SK-MEL-5 (cell line): ENCODE data around the gene ITGB8. TPM values are rescaled to one million over a fixed set of nuclear protein-coding genes. Genes with fewer than 3 reads are reported as not detected.

ENCODE experiments used
- DNase-seq: peaks from one replicate; pipeline ENCODE4 v3.0.0-alpha.2; 2016; ENCODE audit warnings: low read depth, low spot score
- in situ Hi-C: cut with HindIII; loops from 2 replicates; pipeline ENCODE4 v1.10.0; 2016; ENCODE audit warnings: low sequenced_read_pairs, high pct_unique_total_duplicates, low pct_unique_long_range_greater_than_20kb
- total RNA-seq: library from RNA; depleted of rRNA; stranded (reverse); fragments of >200 nt; shearing (Covaris generic); gene quantifications from 2 replicates; pipeline ENCODE4 v1.2.3, GENCODE V29; 2014

Gene ITGB8
- total RNA-seq, 1 experiment from 2014 or later = 57.2 TPM

DNA sequence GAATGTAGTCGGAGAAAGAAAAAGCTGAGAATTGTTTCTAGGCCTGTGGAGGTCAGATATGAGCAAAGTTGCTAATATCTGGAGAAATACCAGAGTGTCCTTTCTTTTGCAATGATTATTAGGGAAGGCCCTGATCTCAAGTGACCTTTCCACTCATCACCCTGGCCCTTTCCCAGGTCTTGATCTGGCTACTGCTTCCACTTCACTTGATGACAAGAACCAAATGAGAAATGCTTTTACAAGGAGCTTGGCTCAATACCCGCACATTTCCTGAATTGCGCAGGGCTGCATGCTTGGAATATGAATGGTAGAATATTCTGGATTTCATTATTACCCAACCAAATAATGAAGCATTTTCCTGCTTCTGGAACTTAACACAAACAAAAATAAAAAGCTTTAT is 104.6 kb downstream of the ITGB8 start:
- in situ Hi-C loops = no loop called here
- no peak for DNase-seq

GRCh38 chr7:20438248-20438647 is 107.5 kb downstream of the ITGB8 start:
- in situ Hi-C loops = no loop called here
- DNase-seq = peak; percentile 87

DNA sequence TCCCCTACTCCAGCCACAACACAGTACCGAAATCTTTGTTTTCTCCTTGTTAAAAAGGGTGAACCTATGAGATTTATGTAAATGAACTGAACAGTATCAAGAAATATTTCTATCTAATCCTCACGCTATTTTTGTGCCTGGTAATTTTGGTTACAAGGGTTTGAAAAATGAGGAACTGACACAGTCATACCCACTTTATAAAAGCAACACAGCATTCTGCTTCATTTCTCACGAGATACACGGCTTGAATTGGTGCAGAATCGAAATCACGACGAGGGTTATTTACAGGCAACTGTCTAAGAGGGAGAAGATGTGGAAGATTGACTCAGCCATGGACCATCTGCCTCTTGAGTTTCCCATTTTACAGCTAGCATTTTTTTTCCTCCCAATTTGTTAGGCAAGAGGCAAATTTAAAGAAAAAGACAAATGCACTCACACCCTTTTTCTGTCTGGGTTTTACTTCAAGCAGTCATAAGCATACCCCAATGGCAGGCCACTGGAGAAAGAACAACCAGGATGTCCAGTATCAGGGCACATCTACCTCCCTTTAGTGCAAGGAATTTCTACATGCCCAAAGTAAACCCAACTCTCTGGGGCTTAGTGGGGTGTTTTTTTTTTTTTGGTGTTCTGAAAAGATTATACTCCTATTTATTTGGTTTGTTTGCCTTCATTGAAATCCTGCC is 108.1 kb downstream of the ITGB8 start:
- peak; percentile 50 for DNase-seq
- in situ Hi-C loops = no loop called here

GRCh38 chr7:20439416-20440185 is 108.9 kb downstream of the ITGB8 start:
- in situ Hi-C loops = no loop called here
- DNase-seq = no peak

- in situ Hi-C loops = no loop called here
- peak; percentile 70 for DNase-seq
These were observed 109.9 kb downstream of the ITGB8 start for GRCh38 chr7:20440472-20441105.

DNA sequence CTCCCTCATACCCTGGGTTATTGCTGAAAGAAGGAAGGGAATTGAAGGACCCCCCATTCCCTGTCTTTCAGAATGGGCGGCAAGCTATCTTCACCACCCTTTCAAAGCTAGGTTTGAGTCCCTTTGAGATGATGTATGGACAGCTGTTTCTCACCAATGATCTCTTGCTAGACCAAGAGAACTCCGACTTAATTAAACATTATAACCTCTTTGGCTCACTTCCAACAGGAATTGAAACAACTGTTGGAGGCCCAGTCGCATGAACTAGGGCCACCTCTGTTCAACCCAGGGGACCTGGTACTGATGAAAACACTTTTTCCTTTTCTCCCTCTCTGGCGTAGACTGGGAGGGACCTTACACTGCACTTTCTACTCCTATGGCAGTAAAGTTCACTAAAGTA is 110.6 kb downstream of the ITGB8 start:
- in situ Hi-C loops = no loop called here
- DNase-seq = no peak

GRCh38 chr7:20441991-20442441 is 111.3 kb downstream of the ITGB8 start:
- no peak for DNase-seq
- in situ Hi-C loops = no loop called here

DNA sequence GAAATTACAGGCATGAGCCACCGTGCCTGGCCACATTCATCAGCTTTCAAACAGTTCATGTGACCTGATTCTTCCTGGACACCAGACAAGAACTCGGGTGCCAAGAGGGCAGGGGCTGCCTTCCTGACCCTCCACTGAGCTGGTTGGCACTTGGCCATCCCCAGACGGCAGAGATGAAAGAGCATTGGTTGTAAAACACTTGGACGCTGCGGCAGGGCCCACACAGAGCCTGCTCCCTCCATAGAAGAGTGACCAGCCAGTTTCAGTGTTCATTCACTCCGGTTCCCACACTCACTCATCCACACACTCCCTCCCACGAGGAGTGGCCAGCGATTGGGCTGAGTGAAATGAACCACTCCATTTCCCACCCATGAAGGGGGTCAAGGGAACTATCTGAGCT is 112.3 kb downstream of the ITGB8 start:
- no peak for DNase-seq
- in situ Hi-C loops = no loop called here

- in situ Hi-C loops = no loop called here
- peak; percentile 58 for DNase-seq
These were observed 113.5 kb downstream of the ITGB8 start for GRCh38 chr7:20444030-20444800.

GRCh38 chr7:20447021-20447650 is 116.4 kb downstream of the ITGB8 start:
- in situ Hi-C loops = no loop called here
- DNase-seq = no peak

DNA sequence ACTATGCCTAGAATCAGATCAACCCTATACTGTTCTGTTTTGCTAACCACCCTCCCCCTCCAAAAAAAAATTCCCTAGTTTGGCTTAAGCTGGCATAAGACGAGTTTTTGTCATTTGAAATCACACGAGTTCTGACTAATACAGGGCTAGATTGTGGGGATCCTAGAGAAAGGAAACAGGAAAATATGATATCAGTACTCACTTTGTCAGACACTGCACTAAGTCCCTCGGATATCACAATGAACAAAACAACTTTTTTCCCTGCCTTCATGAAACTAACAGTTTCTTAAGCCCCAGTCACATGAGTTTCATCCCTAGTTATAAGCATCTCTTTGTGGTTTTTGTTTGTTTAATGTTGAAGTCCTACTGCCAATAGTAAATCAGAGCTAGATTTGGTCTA is 118.5 kb downstream of the ITGB8 start:
- in situ Hi-C loops = no loop called here

GRCh38 chr7:20450536-20450935 is 119.8 kb downstream of the ITGB8 start:
- in situ Hi-C loops = no loop called here
- peak; percentile 37 for DNase-seq

More for the DNA sequence above, 118.5 kb downstream of the ITGB8 start:
- peak; percentile 99 for DNase-seq

DNA sequence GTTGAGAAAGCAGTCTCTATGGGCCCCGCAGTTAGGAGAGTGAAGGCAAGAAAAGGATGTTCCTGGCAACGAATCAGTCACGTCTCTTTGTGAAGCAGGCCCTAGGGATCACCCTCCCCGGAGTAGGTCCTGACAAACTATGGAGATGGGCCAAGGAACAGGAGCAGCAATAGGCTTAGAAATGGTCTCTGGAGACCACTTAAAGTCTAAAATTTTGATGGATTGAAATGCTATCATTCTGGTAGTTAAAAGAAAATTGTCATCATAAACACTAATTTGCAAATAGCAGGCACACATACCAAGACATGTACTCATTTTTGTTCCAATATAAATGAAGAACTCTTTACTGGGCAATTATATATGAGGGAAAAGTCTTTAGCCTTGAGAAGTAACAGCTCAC is 123.5 kb downstream of the ITGB8 start:
- no peak for DNase-seq
- in situ Hi-C loops = no loop called here

DNA sequence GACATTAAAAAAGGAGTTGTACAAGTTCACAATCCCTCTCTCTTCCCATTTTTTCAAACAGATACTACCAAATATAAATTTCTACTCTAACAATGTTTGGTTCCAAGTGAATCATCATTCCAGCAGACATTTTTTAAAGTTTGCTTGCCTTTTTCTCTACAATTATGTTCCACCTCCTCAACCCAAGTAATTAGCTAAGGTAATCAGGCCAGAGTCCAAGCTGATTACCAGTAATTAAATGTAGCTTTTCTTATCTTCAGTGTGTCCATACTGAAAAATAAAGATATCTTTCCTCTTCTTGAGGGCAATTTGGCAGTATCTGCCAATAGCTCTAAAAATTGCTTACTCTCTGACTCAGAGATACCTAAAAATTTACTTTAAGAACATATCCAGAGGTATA is 126.0 kb downstream of the ITGB8 start:
- no peak for DNase-seq
- in situ Hi-C loops = no loop called here

GRCh38 chr7:20458521-20458920 is 127.8 kb downstream of the ITGB8 start:
- DNase-seq = no peak
- in situ Hi-C loops = no loop called here

DNA sequence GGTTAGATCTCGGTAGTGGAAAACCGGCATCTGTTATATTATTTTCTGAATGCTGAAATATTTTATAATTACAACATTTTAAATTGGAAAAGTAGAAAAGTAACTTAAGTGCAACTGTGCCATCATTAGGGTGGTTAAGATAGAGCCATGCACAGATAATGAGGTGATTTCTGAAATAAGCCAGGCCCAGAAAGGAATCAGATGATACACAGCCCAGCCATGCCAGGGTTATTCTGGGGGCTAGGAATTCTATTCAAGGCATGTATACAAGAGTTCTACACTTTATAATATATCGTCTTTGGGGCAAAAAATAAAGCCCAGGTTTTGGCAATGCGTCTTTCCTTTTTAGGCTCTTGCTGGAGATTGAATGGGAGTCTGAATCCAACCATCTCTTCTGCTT is 128.7 kb downstream of the ITGB8 start:
- no peak for DNase-seq
- in situ Hi-C loops = no loop called here

- in situ Hi-C loops = no loop called here
- no peak for DNase-seq
These were observed 134.2 kb downstream of the ITGB8 start for GRCh38 chr7:20464891-20465290.
